Psoas muscle (tissue), 8 donors: ENCODE results near the gene LRFN2. TPM values are rescaled to one million over a fixed set of nuclear protein-coding genes. Genes with fewer than 3 reads are reported as not detected.

Experiments
- ATAC-seq, 4 donors: fragments of 200-7000 bp; cut with Tn5 transposase; one replicate each; pipeline ENCODE4 v1.9.1; 2020; ENCODE audit warnings: moderate library complexity in 3 of 4, mild to moderate bottlenecking in 2 of 4
- DNase-seq, 2 donors: peaks; one replicate each; pipeline ENCODE4 v3.0.0-alpha.2; 2020
- H3K27ac ChIP-seq: fragments of 200-600 bp; one replicate; pipeline ENCODE4 v1.8.0; 2022
- H3K27me3 ChIP-seq, 3 donors: fragments of 200-600 bp in 1 of 3; one replicate each; pipeline versions ENCODE4 v1.6.1 to v1.8.0; 2013 to 2022; ENCODE audit warnings: low read length in 2 of 3, mild to moderate bottlenecking in 2 of 3, moderate library complexity in 1 of 3; ENCODE audit not compliant: insufficient read depth in 3 of 3
- H3K36me3 ChIP-seq, 2 donors: fragments of 200-600 bp in 1 of 2; one replicate each; pipeline versions ENCODE4 v1.6.1 to v1.8.0; 2013 to 2022; ENCODE audit warnings: low read depth in 1 of 2, mild to moderate bottlenecking in 1 of 2, moderate library complexity in 1 of 2; ENCODE audit not compliant: insufficient read depth in 1 of 2
- H3K4me1 ChIP-seq: fragments of 200-600 bp; one replicate; pipeline ENCODE4 v1.8.0; 2022
- H3K4me3 ChIP-seq: fragments of 200-600 bp; one replicate; pipeline ENCODE4 v1.8.0; 2022; ENCODE audit warnings: mild to moderate bottlenecking
- H3K9me3 ChIP-seq: fragments of 200-600 bp; one replicate; pipeline ENCODE4 v1.8.0; 2022
- CTCF ChIP-seq: fragments of 200-600 bp; IDR thresholded peaks from one replicate; pipeline ENCODE4 v1.8.0; 2022; ENCODE audit warnings: antibody characterized with exemption
- WGBS, 3 donors: extraction: QIAGEN DNeasy Blood & Tissue Kit; methylation state at CpG; one replicate each; pipeline versions ENCODE4 v1.1.6 to v1.1.7; 2013; 5-methylcytosine and 5-hydroxymethylcytosine counted together
- intact Hi-C, 2 donors: fragments of 100-400 bp; cut with DNase I; formaldehyde crosslinking; loops; one replicate each; pipeline versions ENCODE4 v1.11.0 to v1.14.2; 2022
- polyA plus RNA-seq, 3 donors: library from polyadenylated mRNA; stranded (reverse); fragments of 200-250 nt; gene quantifications; one replicate each; pipeline ENCODE4 v1.2.3, GENCODE V29; 2013
- total RNA-seq, 4 donors: library from RNA; stranded (reverse); fragmentation: NEBNext Ultra II Directional in 2 of 4; extraction: Animal tissue kit (Norgen Biotek cat#: 25700) in 2 of 4; gene quantifications; one replicate each; pipeline versions ENCODE4 v1.2.1 to v1.2.4, GENCODE V29; 2021 to 2023
- donor health status: healthy with polysubstance abuse.
- donor health status: DM: no; HTN: no; CAD: no; lungs with moderate emphysema.
- donor health status: Bipolar disorder and iron deficiency.
- donor health status: healthy.
- donor health status: DM: yes; HTN: yes; CAD: no.
- donor health status: DM: no; HTN: no; CAD: no.
- donor health status: DM: no; HTN: no; CAD: no.
- donor health status: DM: yes; HTN: yes; CAD: no.

LRFN2 gene
- total and polyA plus RNA-seq, 7 donors, result 0.06 TPM; not detected in 6

- intact Hi-C loops, result loop anchor here (5.0 to 10.0 kb wide), 4 partner anchors 169 to 599 kb away; no protein-coding TSS in a partner anchor
- peaks cover 6% of the 10 kb centered on the region for H3K4me1 ChIP-seq
- no peaks in the 10 kb centered on the region for H3K36me3 ChIP-seq
- no peaks in the 10 kb centered on the region for H3K9me3 ChIP-seq
- 67 to 90% (median 88%) methylated on average over 3 of the region's 3 CpGs for WGBS, 3 donors
- no peak overlapping the region for H3K27ac ChIP-seq
- DNase-seq (no peak), ATAC-seq (no peak)
- H3K4me3 ChIP-seq, result no peak overlapping the region
- TF ChIP-seq CTCF, result no peak
- H3K27me3 ChIP-seq, result peaks cover 0 to 3% (median 0%) of the 10 kb centered on the region in 3 donors
Measured at GRCh38 chr6:40583709-40584108, 3.5 kb downstream of the LRFN2 start.

GRCh38 chr6:40582892-40583291 is 4.3 kb downstream of the LRFN2 start:
- no peaks in the 10 kb centered on the region for H3K36me3 ChIP-seq
- TF ChIP-seq CTCF, result no peak
- no peaks in the 10 kb centered on the region for H3K9me3 ChIP-seq
- WGBS, 3 donors, result 88 to 96% (median 94%) methylated on average over 3 of the region's 3 CpGs
- ATAC-seq (no peak), DNase-seq (no peak)
- H3K4me3 ChIP-seq, result no peak overlapping the region
- no peak overlapping the region for H3K27ac ChIP-seq
- peaks cover 0 to 3% (median 0%) of the 10 kb centered on the region in 3 donors for H3K27me3 ChIP-seq
- H3K4me1 ChIP-seq, result peaks cover under 1% of the 10 kb centered on the region
- intact Hi-C loops, result loop anchor here (5.0 to 10.0 kb wide), 4 partner anchors 168 to 598 kb away; no protein-coding TSS in a partner anchor

GRCh38 chr6:40579101-40579500 is 8.1 kb downstream of the LRFN2 start:
- H3K27ac ChIP-seq, result no peak overlapping the region
- intact Hi-C loops, result no loop called here
- no peaks in the 10 kb centered on the region for H3K36me3 ChIP-seq
- no peaks in the 10 kb centered on the region for H3K9me3 ChIP-seq
- H3K4me1 ChIP-seq, result no peaks in the 10 kb centered on the region
- ATAC-seq, result no peak
- no peak for DNase-seq
- 79 to 90% (median 86%) methylated on average over 3 of the region's 3 CpGs for WGBS, 3 donors
- peaks cover 0 to 2% (median 0%) of the 10 kb centered on the region in 3 donors for H3K27me3 ChIP-seq
- TF ChIP-seq CTCF, result no peak
- no peak overlapping the region for H3K4me3 ChIP-seq

- ATAC-seq, result no peak
- H3K27ac ChIP-seq, result no peak overlapping the region
- no peaks in the 10 kb centered on the region for H3K9me3 ChIP-seq
- intact Hi-C loops, result no loop called here
- H3K4me1 ChIP-seq, result no peaks in the 10 kb centered on the region
- H3K4me3 ChIP-seq, result no peak overlapping the region
- no peak for DNase-seq
- TF ChIP-seq CTCF, result no peak
- WGBS, 3 donors, result 90 to 94% (median 90%) methylated on average over 4 of the region's 4 CpGs
- H3K27me3 ChIP-seq, result peaks cover 0 to 2% (median 0%) of the 10 kb centered on the region in 3 donors
- no peaks in the 10 kb centered on the region for H3K36me3 ChIP-seq
Measured at GRCh38 chr6:40577672-40578071, 9.5 kb downstream of the LRFN2 start.

GRCh38 chr6:40573221-40573620 is 13.9 kb downstream of the LRFN2 start:
- no peak for DNase-seq
- no peak for ATAC-seq
- WGBS, 3 donors, result 82 to 87% (median 82%) methylated on average over 5 of the region's 5 CpGs
- Histone ChIP-seq H3K27ac (no peak overlapping the region), H3K9me3 (no peaks in the 10 kb centered on the region), H3K27me3 (no peaks in the 10 kb centered on the region), H3K4me1 (no peaks in the 10 kb centered on the region), H3K36me3 (no peaks in the 10 kb centered on the region), H3K4me3 (no peak overlapping the region)
- no peak for TF ChIP-seq CTCF
- intact Hi-C loops, result no loop called here
